Tibial artery (tissue), 4 donors: ENCODE results near the gene PPY.
"Not testable (repeated sequence)": the region's sequence is repeated elsewhere in the genome, so short reads cannot be mapped to it uniquely, and the experiment has no call there.

ENCODE experiments used
- DNase-seq, 2 donors: peaks; one replicate each; pipeline ENCODE4 v3.0.0-alpha.2; 2019
- H3K27ac ChIP-seq, 2 donors: fragments of 200-600 bp; sonication (generic) in 1 of 2; 1 replicate in 1 of 2; 2 replicates in 1 of 2; pipeline ENCODE4 v1.5.1; 2018 to 2019; ENCODE audit warnings: mild to moderate bottlenecking in 1 of 2
- H3K27me3 ChIP-seq, 2 donors: fragments of 200-600 bp; sonication (generic) in 1 of 2; one replicate each; pipeline versions ENCODE4 v1.5.1 to v1.6.0; 2016 to 2019
- H3K36me3 ChIP-seq, 3 donors: fragments of 200-600 bp; sonication (generic) in 2 of 3; one replicate each; pipeline ENCODE4 v1.5.1; 2016 to 2019; ENCODE audit warnings: mild to moderate bottlenecking in 2 of 3
- H3K4me1 ChIP-seq, 4 donors: fragments of 200-600 bp; sonication (generic) in 2 of 4; 1 replicate in 3 of 4; 2 replicates in 1 of 4; pipeline ENCODE4 v1.5.1; 2016 to 2019
- H3K4me3 ChIP-seq, 2 donors: fragments of 200-600 bp; sonication (generic) in 1 of 2; 1 replicate in 1 of 2; 2 replicates in 1 of 2; pipeline ENCODE4 v1.5.1; 2018 to 2019; ENCODE audit warnings: mild to moderate bottlenecking in 2 of 2
- H3K9me3 ChIP-seq, 3 donors: fragments of 200-600 bp; sonication (generic) in 1 of 3; one replicate each; pipeline ENCODE4 v1.5.1; 2016 to 2019
- intact Hi-C: fragments of 100-400 bp; cut with DNase I; formaldehyde crosslinking; loops from one replicate; pipeline ENCODE4 v1.15.0; 2023; ENCODE audit warnings: low total_unique reads
- TF ChIP-seq, protein P1 (sequence below), 2 experiments: fragments of 200-600 bp in 1 of 2; fragments of 450-650 bp in 1 of 2; IDR thresholded peaks; one replicate each; pipeline ENCODE4 v1.5.1; 2017 to 2019; ENCODE audit warnings: antibody characterized with exemption in 2 of 2, mild to moderate bottlenecking in 1 of 2, moderate library complexity in 1 of 2

PPY gene

DNA sequence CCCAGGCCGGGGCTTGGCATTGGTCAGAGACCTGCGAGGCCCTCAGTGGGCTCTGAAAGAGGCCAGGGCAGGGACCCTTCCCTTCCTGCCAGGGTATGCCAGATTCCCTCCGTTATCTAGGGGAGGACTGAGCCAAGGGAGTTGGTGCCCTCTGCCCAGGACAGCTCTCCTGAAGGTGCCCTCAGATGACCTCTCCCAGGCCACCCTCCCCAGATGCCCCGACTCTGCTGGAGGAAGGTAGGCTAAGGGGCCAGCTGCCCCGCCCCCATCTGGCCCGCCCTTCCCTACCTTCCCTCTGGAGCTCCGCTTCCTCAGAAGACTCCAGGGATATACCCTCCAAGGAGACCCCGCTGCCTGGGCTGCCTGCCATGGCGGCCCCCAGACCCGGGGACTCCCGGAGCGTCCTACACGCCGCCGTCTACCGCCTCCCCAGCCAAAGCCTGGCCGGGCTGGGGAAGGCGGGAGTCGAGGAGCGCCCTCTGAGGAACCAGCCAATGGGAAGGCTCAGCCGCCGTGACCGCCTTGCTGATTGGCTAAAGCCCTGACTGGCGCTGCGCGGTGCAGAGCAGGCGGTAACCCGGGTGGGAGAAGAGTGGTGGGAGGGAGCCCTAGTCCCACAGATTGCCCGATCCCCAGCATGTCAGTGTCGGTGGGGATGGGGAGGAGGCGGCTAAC is 42.0 kb downstream of the PPY start:
- peak overlapping the region; percentile 39 to 47 for H3K4me3 ChIP-seq
- intact Hi-C loops, result no loop called here
- H3K36me3 ChIP-seq, result peaks cover 0 to 11% (median 8%) of the 10 kb centered on the region in 3 donors
- H3K27ac ChIP-seq, result no peak overlapping the region
- no peaks in the 10 kb centered on the region for H3K27me3 ChIP-seq
- TF ChIP-seq, protein P1, sequence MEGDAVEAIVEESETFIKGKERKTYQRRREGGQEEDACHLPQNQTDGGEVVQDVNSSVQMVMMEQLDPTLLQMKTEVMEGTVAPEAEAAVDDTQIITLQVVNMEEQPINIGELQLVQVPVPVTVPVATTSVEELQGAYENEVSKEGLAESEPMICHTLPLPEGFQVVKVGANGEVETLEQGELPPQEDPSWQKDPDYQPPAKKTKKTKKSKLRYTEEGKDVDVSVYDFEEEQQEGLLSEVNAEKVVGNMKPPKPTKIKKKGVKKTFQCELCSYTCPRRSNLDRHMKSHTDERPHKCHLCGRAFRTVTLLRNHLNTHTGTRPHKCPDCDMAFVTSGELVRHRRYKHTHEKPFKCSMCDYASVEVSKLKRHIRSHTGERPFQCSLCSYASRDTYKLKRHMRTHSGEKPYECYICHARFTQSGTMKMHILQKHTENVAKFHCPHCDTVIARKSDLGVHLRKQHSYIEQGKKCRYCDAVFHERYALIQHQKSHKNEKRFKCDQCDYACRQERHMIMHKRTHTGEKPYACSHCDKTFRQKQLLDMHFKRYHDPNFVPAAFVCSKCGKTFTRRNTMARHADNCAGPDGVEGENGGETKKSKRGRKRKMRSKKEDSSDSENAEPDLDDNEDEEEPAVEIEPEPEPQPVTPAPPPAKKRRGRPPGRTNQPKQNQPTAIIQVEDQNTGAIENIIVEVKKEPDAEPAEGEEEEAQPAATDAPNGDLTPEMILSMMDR (IDR thresholded peaks at IDR 0.05), result no peak
- H3K9me3 ChIP-seq, result no peaks in the 10 kb centered on the region
- H3K4me1 ChIP-seq, result peaks cover 0 to 22% (median 16%) of the 10 kb centered on the region in 4 donors
- peak; percentile 69 to 87 for DNase-seq

DNA sequence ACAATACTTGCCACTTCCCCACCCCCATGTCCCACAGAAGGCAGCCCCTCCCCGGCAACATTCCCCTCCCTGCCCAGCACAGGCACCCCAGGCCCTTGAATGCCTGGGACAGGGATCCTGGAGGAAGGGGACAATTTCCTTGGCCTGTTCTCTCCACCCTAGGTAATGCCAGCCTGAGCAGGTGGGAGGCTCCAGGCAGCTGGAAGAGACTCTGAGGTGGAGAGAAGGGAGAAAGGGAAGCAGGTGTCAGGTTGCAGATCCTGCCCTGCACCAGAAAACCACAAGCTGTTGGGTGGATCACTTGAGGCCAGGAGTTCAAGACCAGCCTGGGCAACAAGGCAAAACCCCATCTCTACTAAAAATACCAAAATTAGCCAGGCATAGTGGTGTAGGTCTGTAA is 43.8 kb downstream of the PPY start:
- H3K9me3 ChIP-seq, result no peaks in the 10 kb centered on the region
- intact Hi-C loops, result no loop called here
- H3K27me3 ChIP-seq, result no peaks in the 10 kb centered on the region
- TF ChIP-seq, protein P1 (IDR thresholded peaks at IDR 0.05), result no peak
- H3K4me3 ChIP-seq, result no peak overlapping the region
- peaks cover 0 to 19% (median 8%) of the 10 kb centered on the region in 3 donors for H3K36me3 ChIP-seq
- no peak overlapping the region for H3K27ac ChIP-seq
- peaks cover 0 to 18% (median 14%) of the 10 kb centered on the region in 4 donors for H3K4me1 ChIP-seq
- DNase-seq, result no peak

DNA sequence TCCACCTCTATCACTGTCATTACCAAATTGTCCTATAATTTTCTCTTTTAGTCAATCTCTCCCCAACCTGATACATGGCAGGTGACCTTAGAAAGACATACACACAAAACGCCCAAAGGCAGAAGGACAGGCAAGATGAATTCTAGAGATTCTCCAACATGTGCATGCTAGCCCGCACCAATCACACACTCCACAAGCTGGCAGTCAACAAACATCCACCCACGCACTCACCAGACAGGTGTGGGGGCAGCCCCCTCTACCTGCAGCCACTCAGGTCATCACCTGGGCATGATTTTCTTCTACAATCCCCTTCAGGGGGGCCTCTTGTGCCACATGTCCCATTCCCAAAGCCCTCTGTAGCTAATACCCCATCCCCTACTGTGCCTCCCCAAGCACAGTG is 44.4 kb downstream of the PPY start:
- TF ChIP-seq, protein P1 (IDR thresholded peaks at IDR 0.05), result no peak
- Histone ChIP-seq H3K36me3 (peaks cover 0 to 22% (median 8%) of the 10 kb centered on the region in 3 donors), H3K4me1 (peaks cover 0 to 18% (median 14%) of the 10 kb centered on the region in 4 donors), H3K4me3 (no peak overlapping the region), H3K9me3 (no peaks in the 10 kb centered on the region), H3K27ac (no peak overlapping the region), H3K27me3 (no peaks in the 10 kb centered on the region)
- intact Hi-C loops, result no loop called here
- DNase-seq, result no peak

DNA sequence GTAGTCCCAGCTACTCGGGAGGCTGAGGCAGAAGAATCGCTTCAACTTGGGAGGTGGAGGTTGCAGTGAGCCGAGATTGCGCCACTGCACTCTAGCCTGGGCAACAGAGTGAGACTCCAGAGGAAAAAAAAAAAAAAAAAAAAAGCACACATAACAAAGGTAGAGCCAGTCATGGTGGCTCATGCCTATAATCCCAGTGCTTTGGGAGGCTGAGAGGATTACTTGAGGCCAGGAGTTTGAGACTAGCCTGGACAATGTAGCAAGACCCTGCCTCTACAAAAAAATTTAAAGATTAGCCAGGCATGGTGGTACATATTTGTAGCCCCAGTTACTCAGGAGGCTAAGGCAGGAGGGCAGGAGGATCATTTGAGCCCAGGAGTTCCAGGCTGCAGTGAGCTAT is 47.8 kb downstream of the PPY start:
- H3K4me1 ChIP-seq, H3K27me3 ChIP-seq, H3K9me3 ChIP-seq, DNase-seq, H3K4me3 ChIP-seq, intact Hi-C loops, H3K27ac ChIP-seq: not testable (repeated sequence)
- H3K36me3 ChIP-seq, result peaks cover 0 to 22% (median 12%) of the 10 kb centered on the region in 3 donors

DNA sequence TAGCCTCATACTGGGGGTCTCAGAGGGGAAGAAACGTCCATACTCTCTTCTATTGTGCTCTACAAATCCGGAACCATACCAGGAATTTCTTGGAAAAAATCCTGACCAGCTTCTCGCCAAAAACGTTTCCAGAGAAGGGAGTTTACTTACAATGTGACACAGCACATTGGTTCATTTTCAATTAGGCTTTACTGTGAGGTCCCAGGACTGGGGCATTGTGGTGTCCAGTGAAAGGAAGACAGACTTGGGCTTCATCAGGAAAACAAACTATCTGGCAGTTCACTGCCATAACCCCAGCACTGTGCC is 49.7 kb downstream of the PPY start:
- intact Hi-C loops, result no loop called here
- Histone ChIP-seq H3K27me3 (no peaks in the 10 kb centered on the region), H3K4me1 (no peaks in the 10 kb centered on the region), H3K4me3 (no peak overlapping the region), H3K27ac (no peak overlapping the region), H3K36me3 (peaks cover 0 to 22% (median 9%) of the 10 kb centered on the region in 3 donors), H3K9me3 (no peaks in the 10 kb centered on the region)
- TF ChIP-seq, protein P1 (IDR thresholded peaks at IDR 0.05), result no peak
- DNase-seq, result no peak

DNA sequence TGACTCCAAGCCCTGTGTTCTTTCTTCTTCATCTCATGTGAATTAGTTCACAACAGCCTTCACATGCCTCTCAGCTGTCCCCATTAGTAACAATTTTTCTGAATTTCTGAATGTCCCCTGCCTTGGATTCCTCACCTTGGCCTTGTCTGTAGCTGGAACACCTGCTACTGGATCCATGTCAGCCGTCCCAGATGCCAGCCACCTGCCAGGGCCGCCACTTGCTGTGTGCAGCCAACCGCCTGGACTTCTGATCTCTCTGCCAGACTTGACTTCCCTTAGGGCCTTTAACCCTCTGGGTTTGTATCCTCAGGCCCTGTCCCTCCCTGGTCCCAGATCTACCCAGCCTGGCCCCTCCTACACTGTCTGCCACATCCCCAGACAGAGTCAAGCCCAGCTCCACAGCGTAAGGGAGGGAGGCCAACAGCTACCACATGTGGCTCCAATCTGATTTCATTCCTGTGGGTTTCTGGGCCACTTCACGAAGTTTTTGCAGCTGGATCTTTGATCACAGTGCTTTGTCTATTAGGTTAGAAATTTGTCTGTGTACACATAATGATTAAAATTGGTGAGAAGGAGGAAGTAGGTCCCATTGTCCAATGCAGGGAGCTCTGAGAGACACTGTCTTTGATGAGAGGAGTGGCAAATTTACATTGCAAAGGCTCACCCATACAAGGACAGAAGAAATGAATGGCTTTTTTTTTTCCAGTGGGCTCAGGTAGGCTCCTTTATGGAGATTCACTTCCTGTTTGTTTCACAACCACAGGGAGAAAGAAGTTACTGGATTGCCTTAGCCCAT is 50.2 kb downstream of the PPY start:
- H3K36me3 ChIP-seq, result peaks cover 0 to 22% (median 8%) of the 10 kb centered on the region in 3 donors
- H3K27me3 ChIP-seq, result no peaks in the 10 kb centered on the region
- TF ChIP-seq, protein P1 (IDR thresholded peaks at IDR 0.05), result no peak
- H3K4me1 ChIP-seq, result no peaks in the 10 kb centered on the region
- intact Hi-C loops, result no loop called here
- H3K9me3 ChIP-seq, result no peaks in the 10 kb centered on the region
- DNase-seq, result no peak
- H3K4me3 ChIP-seq, result no peak overlapping the region
- no peak overlapping the region for H3K27ac ChIP-seq
